Non-pigmented ciliary epithelial cell (primary cell): ENCODE results near the gene COL4A3.
"Not testable (repeated sequence)": the region's sequence is repeated elsewhere in the genome, so short reads cannot be mapped to it uniquely, and the experiment has no call there.

Experiments
- DNase-seq: peaks from one replicate; pipeline ENCODE4 v3.0.0-alpha.2; 2010; ENCODE audit warnings: low read depth

Gene COL4A3

GRCh38 chr2:227154986-227155774 is 9.2 kb upstream of the COL4A3 start:
- peak; percentile 86 for DNase-seq

- no peak for DNase-seq
Observed at GRCh38 chr2:227160164-227160563, 4.3 kb upstream of the COL4A3 start.

- no peak for DNase-seq
Observed at GRCh38 chr2:227161947-227162346, 2.5 kb upstream of the COL4A3 start.

- DNase-seq: no peak
Observed at GRCh38 chr2:227163485-227163997, 883 bp upstream of the COL4A3 start.

DNA sequence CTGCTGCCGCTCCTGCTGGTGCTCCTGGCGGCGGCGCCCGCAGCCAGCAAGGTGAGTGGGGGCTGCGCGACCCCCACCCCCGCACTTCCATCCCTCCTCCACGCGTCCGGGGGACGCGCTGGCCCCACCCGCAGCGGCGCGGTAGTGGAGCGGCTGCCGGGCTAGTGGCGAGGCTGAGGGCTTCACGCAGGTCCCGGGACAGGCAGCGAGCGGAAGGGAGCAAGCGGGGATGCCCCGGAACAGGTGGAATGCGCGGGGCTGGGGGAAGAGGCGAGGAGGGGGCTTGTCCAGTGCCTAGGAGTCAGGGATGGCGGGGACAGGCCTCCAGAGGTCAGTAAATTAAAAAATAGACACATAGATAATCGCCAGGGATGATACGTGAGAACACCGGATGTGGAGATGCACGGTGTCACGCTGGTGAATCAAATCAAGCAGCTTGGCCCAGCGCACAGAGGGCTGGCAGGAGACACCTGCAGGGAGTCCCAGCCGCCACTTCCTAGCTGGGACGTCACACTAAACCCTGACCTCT is 403 bp downstream of the COL4A3 start:
- DNase-seq: no peak

- DNase-seq: not testable (repeated sequence)
Observed at GRCh38 chr2:227171779-227172178, 7.4 kb downstream of the COL4A3 start.

DNA sequence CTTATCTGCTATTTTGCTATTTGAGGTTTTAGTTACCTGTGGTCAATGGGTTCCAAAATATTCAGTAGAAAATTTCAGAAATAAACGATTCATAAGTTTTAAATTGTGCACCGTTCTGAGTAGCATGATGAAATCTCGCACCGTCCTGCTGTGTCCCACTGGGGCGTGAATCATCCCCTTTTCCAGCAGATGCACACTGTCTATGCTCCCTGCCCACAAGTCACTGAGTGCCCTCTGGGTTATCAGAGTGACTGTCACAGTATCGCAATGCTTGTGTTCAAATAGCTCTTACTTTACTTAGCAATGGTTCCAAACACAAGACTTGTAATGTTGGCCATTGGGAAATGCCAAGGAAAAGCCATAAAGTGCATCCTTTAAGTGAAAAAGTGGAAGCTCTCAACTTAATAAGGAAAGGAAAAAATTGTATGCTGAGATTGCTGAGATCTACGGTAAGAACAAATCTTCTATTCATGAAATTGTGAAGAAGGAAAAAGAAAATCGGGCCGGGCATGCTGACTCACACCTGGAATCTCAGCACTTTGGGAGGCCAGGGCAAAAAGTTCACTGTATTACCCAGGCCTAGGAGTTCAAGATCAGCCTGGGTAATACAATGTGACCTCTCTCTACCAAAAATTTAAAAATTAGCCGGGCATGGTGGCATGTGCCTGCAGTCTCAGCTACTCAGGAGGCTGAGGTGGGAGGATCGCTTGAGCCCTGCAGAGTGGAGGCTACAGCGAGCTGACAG is 13.3 kb downstream of the COL4A3 start:
- DNase-seq: no peak

- no peak for DNase-seq
Observed at GRCh38 chr2:227179988-227180685, 15.7 kb downstream of the COL4A3 start.

- DNase-seq: no peak
Observed at GRCh38 chr2:227180770-227181169, 16.3 kb downstream of the COL4A3 start.

- DNase-seq: no peak
Observed at GRCh38 chr2:227182765-227183164, 18.3 kb downstream of the COL4A3 start.

GRCh38 chr2:227183657-227184367 is 19.4 kb downstream of the COL4A3 start:
- no peak for DNase-seq

DNA sequence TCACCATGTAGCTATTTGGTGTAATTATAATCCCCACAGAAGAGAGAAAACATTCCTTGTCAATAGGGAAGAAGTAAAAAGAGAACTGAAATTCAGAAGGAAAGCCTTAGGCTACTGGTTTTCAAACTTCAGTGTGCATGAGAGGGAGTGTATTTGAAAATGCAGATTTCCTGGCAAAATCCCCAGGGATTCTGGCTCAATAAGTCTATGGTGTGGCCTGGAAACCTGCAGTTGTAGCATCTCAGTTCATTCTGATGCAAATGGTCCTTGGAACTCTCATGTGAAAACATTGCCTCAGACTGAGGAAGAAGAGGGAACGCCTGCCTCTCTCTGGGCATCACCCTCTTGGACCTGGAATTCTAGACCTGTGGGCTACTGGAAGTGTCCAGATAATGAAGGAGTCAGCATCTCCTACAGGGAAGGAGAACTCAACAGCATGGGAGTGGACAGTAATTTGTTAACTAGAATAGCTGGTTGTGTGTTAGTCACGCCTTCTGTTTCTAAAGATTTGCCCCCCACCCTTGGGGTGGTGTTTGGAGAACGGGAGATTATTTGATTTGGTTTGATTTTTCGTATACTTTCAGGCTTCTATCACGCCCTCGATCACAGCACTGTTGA is 21.3 kb downstream of the COL4A3 start:
- DNase-seq: no peak

GRCh38 chr2:227186751-227187150 is 22.3 kb downstream of the COL4A3 start:
- DNase-seq: no peak

DNA sequence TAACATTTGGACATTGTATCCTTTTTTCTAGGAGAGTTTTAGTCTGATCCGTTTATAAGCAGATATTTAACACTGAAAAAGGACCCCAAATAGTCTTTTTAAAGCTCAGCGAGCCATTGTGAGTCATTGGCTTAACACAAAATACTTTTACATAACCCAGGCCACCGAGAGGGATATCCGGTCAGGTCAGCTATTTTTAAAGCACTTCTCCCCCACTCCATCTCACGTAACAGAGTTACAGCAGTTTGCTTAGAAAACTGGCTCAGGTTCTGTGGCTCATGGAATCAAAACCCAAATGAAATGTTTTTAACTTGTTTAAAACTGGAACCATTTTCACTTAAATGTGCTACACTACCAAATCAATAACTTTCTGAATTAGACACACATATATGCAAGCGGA is 23.9 kb downstream of the COL4A3 start:
- DNase-seq: peak; percentile 44

DNA sequence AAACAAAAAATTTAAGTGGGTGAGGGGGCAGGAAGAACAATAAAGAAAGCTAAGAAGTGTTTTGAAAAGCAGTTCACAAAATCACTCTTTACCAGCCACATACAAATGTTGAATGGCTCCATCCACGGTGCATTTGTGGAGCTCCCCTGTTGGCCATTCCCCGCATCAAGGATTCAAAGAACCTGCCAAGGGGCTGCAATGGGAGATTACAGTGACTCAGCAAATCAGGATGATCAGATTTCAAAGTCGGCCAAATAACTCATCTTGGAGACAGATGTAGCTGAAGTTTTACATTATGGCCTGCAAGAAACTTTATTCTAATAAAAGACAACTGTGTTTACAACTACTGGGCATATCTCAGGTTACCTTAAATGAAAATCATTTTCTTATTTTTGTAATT is 26.9 kb downstream of the COL4A3 start:
- no peak for DNase-seq

GRCh38 chr2:227192491-227192890 is 28.1 kb downstream of the COL4A3 start:
- no peak for DNase-seq

GRCh38 chr2:227194219-227194618 is 29.8 kb downstream of the COL4A3 start:
- DNase-seq: no peak

DNA sequence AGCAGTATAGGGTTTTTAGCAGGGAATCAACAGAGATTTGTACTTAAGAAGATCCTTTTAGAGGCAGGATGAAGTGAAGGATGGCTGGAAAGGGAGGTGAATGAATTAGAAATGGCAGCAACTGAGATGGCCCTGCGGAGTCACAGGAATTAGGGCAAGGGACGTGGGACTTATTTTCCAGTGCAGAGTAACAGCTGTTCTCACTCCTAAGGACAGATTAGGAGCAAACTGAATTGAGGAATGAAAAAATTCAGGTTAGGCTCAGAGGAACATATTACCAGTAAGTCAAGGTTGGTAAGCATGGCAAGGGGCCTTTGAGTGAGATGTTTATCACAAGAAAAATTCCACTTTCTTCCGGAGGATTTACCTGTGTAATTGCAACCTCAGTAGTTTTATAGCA is 34.4 kb downstream of the COL4A3 start:
- no peak for DNase-seq

DNA sequence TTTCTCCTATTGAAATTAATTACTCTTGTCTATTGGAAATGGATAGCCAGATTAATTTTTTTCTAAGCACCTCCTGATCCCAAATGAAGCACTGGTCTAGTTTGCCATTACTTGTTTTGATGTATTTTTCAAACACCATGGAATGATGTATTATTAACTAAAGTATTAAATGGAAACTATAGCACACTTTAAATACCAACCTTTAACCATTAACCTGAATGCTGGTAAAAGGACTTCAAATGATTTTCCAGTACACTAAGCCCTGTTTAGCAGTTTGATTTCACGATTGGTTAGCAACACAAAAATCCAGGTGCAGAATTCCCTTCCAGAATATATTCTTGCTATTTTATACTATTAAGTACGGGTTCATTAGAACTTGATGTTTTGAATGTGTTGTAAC is 37.3 kb downstream of the COL4A3 start:
- DNase-seq: no peak

DNA sequence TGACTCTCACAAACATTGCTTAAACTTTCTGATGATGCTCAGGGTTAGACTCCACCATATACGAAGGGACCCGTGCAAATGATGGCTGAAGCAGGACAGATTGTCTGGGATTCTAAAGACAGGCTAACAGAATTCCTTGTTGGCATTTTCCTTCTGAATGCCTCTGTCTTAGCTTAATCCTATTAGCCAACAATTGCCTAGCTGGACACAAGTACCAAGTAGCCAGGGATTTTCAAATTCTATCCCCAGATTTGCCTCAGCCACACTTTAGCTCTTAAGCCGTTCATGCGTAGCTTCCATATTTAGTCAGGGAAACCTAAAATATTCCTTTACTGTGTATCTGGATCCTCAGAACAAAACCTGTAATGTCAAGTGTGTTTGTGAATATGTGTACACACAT is 40.0 kb downstream of the COL4A3 start:
- no peak for DNase-seq

DNA sequence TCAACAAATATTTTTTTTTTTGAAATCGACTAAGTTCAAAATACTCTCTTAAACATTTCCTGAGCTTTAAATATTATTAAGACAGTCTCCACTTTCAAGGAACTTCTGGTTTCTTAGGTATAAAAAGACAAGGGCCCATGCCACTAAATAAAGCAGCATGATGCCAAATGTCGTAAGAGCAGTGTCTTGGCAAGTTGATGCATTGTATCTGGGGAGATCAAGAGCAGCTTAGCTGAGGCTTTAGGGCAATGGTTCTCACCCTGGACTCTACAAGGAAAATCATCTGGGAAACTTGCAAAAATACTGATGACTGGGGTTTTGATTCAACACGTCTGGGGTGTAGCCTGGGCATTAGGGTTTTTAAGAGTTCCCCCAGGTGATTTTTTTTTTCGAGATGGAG is 41.3 kb downstream of the COL4A3 start:
- no peak for DNase-seq
